Measurements from ENCODE around the gene LGI1. TPM values are rescaled to one million over a fixed set of nuclear protein-coding genes. Genes with fewer than 3 reads are reported as not detected.

LGI1 gene
- total RNA-seq, 1 donor from 2014 or later: not detected

Other genes starting within 250 kb of the LGI1 start
- gene FFAR4, start 191.3 kb upstream of the LGI1 start, total RNA-seq: not detected in 2 replicates
- gene RBP4, start 156.7 kb upstream of the LGI1 start, total RNA-seq: not detected in 2 replicates
- gene PDE6C, start 145.4 kb upstream of the LGI1 start, total RNA-seq: not detected in 2 replicates
- gene FRA10AC1, start 55.3 kb upstream of the LGI1 start, total RNA-seq: 2.4 and 3.7 TPM in 2 replicates
- 4.5 and 7.0 TPM in 2 replicates for gene SLC35G1, start 136.0 kb downstream of the LGI1 start, total RNA-seq
- gene PLCE1, start 236.0 kb downstream of the LGI1 start, total RNA-seq: 1.0 and 6.7 TPM in 2 replicates

All from dermis microvascular lymphatic vessel endothelial cell (primary cell).